HG03095 (cell line): Measurements from ENCODE around the gene MT1M.

Experiments used
- ATAC-seq: cut with Tn5 transposase; IDR thresholded peaks from one replicate; pipeline ENCODE4 v1.9.1; 2021; ENCODE audit warnings: moderate library complexity; ENCODE audit not compliant: unreplicated experiment

MT1M gene

DNA sequence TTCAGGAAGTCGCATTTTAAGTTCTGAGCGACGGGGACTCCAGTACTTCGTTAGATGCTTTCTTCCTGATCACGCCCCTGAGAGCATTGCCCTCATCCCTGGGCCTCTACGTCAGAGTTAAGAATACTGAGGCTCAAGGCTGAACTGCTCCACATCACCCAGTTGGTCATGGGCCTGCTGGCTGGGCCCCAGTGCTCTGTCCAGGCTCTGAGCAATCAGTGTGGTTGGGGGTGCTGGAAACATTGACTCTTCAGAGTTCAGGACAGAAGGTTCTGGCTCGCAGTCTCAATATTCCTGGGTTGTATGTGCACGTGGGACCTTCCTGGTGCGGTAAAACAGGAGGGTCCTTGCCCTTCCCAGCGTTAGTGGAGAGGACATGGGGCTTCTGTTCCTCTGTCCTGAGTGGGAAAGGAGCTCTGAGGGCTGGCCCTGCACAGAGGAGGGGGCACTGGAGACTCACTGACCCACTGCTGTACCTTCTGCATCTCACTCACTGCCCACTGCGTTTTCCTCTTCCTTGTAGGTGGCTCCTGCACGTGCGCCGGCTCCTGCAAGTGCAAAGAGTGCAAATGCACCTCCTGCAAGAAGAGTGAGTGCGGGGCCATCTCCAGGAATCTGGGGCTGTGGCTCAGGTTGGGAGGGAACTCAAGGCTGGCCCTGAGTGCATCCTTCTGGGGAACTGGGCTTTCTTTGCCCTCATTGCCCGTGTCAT lies 6.4 kb upstream of the MT1M start:
- no peak for ATAC-seq

DNA sequence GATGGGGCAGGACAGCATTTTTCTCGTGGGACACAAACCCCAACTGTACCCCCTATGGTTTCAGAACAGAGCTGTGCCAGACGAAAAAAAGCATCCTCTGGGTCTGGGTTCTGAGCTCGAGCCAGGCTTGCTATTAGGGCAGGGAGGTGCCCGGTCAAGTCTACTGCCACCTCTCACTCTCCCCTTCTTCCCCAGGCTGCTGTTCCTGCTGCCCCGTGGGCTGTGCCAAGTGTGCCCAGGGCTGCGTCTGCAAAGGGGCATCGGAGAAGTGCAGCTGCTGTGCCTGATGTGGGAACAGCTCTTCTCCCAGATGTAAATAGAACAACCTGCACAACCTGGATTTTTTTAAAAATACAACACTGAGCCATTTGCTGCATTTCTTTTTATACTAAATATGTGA lies 5.8 kb upstream of the MT1M start:
- ATAC-seq = no peak

DNA sequence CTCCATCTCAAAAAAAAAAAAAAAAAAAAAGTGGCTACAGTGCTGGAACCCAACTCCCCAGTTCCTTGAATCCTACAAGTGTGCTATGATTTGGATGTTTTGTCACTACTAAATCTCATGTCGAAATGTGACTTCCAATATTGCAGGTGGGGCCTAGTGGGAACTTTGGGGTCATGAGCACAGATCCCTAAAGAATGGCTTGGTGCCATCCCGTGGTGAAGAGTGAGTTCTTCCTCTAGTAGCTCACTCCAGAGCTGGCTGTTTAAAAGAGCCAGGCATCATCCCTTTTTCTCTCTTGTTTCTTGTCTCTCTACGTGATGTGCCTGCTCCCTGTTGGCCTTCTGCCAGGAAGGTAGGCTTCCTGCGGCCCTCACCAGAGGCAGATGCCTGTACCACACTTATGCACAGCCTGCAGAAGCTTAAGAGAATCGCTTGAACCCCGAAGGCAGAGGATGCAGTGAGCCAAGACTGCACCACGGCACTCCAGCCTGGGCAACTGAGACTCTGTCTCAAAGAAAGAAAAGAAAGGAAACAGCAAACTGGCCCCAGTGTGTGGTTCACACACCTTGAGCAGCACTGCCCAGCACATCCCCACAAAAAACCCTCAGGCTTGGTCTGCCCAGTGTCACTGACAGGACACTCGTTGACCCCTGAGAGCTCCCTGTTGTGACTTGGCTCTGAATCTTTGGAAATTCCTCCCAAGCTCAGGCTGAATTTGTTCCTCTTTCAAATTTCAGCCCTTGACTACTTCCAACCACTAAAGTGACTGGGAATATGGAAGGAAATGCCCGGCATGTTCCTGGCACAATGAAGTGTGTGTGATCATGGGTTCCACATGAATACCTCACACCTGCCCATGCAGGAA lies 3.7 kb upstream of the MT1M start:
- no peak for ATAC-seq

DNA sequence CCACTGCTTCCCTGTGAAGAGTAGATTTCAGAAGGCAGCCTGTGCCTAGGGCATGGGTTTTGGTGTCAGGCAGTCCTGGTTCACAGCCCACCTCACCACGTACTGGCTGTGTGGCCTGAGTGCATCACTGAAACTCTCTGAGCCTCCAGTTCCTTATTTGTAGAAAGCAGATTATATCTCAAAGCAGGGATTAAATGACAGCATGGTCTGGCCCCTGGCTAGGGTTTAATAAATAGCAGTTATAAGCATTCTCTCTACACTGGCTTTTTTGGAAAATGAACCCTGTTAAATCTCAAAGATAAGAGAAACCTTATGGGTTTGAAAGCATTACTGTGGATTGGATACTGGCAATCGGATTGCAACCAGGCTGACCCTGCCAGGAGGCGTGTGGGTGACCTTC lies 2.9 kb upstream of the MT1M start:
- ATAC-seq = no peak

DNA sequence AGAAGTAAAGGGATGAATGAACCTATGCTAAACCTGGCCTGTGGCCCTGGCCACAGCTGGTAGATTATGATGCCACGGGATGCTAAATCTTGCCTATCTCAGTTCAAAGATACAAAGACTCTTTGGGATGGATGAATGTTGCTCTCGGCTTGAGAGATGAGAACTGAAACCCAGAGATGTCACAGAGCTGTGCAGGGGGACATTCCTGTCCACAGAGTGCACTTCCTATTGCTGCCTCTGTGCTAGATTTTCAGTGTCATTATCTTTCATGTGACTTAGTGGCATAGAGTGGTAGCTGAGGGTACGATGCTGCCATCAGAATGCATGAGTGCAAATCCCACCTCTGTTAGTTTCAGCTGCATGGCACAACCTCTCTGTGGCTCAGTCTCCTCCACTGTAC lies 2.3 kb upstream of the MT1M start:
- ATAC-seq = peak; percentile 92

- no peak for ATAC-seq
Measured at GRCh38 chr16:56631197-56631596, 1.3 kb upstream of the MT1M start.

GRCh38 chr16:56631832-56632155 lies 665 bp upstream of the MT1M start:
- no peak for ATAC-seq

DNA sequence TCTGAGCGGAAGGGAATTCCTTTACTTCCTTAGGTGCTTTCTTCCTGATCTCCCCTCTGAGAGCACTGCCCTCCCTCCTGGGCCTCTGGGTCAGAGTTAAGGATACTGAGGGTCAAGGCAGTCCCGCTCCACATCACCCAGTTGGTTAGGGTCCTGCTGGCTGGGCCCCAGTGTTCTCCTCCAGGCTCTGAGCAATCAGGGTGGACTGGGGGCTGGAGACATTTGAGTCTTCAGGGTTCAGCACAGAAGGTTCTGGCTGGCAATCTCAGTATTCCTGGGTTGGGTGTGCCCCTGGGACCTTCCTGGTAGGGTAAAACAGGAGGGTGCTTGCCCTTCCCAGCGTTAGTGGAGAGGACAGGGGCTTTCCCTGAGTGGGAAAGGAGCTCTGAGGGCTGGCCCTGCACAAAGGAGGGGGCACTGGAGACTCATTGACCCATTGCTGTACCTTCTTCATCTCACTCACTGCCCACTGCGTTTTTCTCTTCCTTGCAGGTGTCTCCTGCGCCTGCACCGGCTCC lies 448 bp downstream of the MT1M start:
- ATAC-seq = no peak

DNA sequence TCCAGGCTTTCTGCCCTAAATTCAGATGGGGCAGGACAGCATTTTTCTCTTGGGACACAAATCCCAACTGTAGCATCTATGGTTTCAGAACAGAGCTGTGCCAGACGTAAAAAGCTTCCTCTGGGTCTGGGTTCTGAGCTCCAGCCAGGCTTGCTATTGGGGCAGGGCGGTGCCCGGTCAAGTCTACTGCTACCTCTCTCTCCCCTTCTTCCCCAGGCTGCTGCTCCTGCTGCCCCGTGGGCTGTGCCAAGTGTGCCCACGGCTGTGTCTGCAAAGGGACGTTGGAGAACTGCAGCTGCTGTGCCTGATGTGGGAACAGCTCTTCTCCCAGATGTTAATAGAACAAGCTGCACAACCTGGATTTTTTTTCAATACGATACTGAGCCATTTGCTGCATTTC lies 1.1 kb downstream of the MT1M start:
- no peak for ATAC-seq

- ATAC-seq = no peak
Measured at GRCh38 chr16:56634715-56635440, 2.4 kb downstream of the MT1M start.

DNA sequence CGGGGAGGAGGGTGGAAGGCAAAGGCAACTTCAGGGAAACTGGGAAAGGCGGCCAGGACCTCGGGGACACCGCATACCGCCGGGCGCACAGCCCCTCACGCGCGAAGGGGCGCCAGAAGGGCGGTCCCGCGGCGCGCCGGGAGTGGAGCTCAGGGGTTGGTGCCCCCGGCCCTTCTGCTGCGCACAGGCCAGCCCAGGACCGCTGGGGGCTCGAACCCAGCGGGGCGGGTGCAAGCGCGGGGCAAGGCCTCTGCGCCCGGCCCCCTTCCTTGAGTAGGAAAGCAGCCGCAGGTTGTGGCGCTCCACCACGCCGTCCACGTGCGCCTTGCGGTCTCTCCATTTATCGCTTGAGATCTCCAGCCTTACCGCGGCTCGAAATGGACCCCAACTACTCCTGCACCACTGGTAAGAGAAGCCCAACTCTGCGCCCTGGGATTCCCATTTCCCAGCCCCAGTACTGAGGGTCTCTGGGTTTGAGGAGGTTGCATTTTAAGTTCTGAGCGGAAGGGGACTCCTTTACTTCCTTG lies 3.0 kb downstream of the MT1M start:
- ATAC-seq = no peak

GRCh38 chr16:56636616-56637413 lies 4.4 kb downstream of the MT1M start:
- ATAC-seq = no peak

GRCh38 chr16:56637814-56638750 lies 5.6 kb downstream of the MT1M start, which contains the start of gene MT1A:
Gene MT1A, plus strand, starts transcription at chr16:56638666. Its CDS starts 73 bp downstream, at chr16:56638739.
- ATAC-seq = no peak

- ATAC-seq = no peak
Measured at GRCh38 chr16:56639045-56639444, 6.6 kb downstream of the MT1M start.

GRCh38 chr16:56640076-56640475 lies 7.6 kb downstream of the MT1M start:
- ATAC-seq = no peak

GRCh38 chr16:56641166-56641565 lies 8.7 kb downstream of the MT1M start:
- ATAC-seq = no peak

GRCh38 chr16:56643080-56643778 lies 10.8 kb downstream of the MT1M start:
- no peak for ATAC-seq

GRCh38 chr16:56643833-56644232 lies 11.4 kb downstream of the MT1M start:
- ATAC-seq = no peak

GRCh38 chr16:56645311-56645710 lies 12.9 kb downstream of the MT1M start:
- no peak for ATAC-seq
